RCC 7860 (cell line): ENCODE measurements around the gene C5orf52.
"Not testable (repeated sequence)": the region's sequence is repeated elsewhere in the genome, so short reads cannot be mapped to it uniquely, and the experiment has no call there.

Source experiments
- DNase-seq: peaks from one replicate; pipeline ENCODE4 v3.0.0-alpha.2; 2015; ENCODE audit warnings: low spot score
- FAIRE-seq: peaks from 2 replicates; lab custom pipeline; 2012; peaks lifted over from hg19 to GRCh38; lab: Jason Lieb, UNC

C5orf52 gene

GRCh38 chr5:157719245-157719644 is 47.9 kb downstream of the C5orf52 start:
- no peak for DNase-seq
- no peak for FAIRE-seq

DNA sequence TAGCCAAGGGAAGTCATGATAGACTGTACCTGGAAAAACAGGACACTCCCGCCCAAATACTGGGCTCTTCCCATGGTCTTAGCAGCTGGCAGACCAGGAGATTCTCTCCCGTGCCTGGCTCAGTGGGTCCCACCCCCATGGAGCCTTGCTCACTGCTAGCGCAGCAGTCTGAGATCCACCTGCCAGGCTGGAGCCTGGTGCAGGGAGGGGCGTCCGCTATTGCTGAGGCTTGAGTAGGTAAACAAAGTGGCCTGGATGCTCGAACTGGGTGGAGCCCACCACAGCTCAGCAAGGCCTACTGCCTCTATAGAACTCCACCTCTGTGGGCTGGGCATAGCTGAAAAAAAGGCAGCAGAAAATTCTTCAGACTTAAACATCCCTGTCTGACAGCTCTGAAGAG is 49.8 kb downstream of the C5orf52 start:
- FAIRE-seq (no peak), DNase-seq (no peak)

DNA sequence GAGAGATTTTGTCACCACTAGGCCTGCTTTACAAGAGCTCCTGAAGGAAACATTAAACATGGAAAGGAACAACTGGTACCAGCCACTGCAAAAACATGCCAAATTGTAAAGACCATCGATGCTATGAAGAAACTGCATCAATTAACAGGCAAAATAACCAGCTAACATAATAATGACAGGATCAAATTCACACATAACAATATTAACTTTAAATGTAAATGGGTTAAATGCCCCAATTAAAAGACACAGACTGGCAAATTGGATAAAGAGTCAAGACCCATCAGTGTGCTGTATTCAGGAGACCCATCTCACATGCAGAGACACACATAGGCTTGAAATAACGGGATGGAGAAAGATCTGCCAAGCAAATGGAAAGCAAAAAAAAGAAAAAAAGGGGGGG is 51.6 kb downstream of the C5orf52 start:
- not testable (repeated sequence) for FAIRE-seq, DNase-seq

GRCh38 chr5:157726607-157727006 is 55.3 kb downstream of the C5orf52 start:
- not testable (repeated sequence) for FAIRE-seq, DNase-seq

DNA sequence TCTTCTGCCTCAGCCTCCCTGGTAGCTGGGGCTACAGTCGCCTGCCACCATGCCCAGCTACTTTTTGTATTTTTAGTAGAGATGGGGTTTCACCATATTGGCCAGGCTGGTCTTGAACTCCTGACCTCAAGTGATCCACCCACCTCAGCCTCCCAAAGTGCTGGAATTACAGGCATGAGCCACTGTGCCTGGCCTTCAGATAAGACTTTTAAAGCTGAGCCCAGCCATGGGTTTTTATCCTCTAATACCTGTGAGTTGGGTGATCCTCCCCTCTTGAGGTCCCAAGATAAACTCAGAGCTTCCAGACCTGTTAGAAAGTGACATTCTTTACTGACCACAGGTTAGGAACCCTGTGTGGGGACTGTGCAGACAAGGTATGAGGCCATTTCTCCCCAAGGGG is 56.5 kb downstream of the C5orf52 start:
- DNase-seq, FAIRE-seq: not testable (repeated sequence)
